Measurements from ENCODE around the gene HSPA1L. TPM values are rescaled to one million over a fixed set of nuclear protein-coding genes. Genes with fewer than 3 reads are reported as not detected.
"Not testable (repeated sequence)": the region's sequence is repeated elsewhere in the genome, so short reads cannot be mapped to it uniquely, and the experiment has no call there.

HSPA1L gene
- total RNA-seq, 2 experiments from 2014 or later, result 3.3 to 4.5 TPM

DNA sequence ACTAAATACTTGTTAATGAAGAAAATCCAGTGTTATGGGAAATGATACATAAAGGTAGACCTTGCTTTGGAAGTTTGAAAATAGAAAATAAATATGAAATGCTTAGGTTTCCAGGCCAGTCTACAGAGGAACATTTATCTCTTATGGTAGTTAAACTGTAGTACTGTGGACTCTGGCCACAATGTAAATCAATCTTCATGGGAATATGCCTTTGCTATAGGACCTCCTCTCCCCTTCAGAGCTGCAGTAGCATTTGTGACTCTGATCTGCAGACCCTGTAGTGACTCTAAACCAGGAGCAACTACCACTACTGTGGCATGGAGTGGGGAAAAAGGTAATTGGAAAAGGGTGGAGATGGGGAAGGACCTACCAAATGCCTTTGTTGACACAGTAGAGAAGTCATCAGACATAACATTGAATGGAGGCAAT, 4.8 kb upstream of the HSPA1L start:
- Mint-ChIP-seq H3K9me3 (no peaks in the 10 kb centered on the region), H3K27ac (peak overlapping the region; percentile 62), H3K4me3 (peak overlapping the region; percentile 18), H3K36me3 (peaks cover 2% of the 10 kb centered on the region), H3K27me3 (no peaks in the 10 kb centered on the region), H3K4me1 (peaks cover 24% of the 10 kb centered on the region)
- POLR2A ChIA-PET, result interaction anchor here (0.6 to 1.9 kb wide), 7 partner anchors 12 to 166 kb away, joined by 3 to 11 read pairs (median 5); partner anchors contain the start of gene VARS1
- ATAC-seq (ENCODE audit: low read depth) (no peak), DNase-seq (no peak)

- H3K27me3 Mint-ChIP-seq; H3K36me3 Mint-ChIP-seq; H3K9me3 Mint-ChIP-seq; DNase-seq; ATAC-seq (ENCODE audit: low read depth): not testable (repeated sequence)
- Mint-ChIP-seq H3K4me3 (peak overlapping the region; percentile 91), H3K27ac (peak overlapping the region; percentile 91), H3K4me1 (peaks cover 30% of the 10 kb centered on the region)
- POLR2A ChIA-PET, result interaction anchor here (0.6 to 2.0 kb wide), 10 partner anchors 9 to 157 kb away, joined by 3 to 8 read pairs (median 4); partner anchors contain the start of genes C6orf47, CLIC1, DDAH2 and HSPA1B
Measured at GRCh38 chr6:31817929-31818511, 2.9 kb upstream of the HSPA1L start.

- not testable (repeated sequence) for H3K9me3 Mint-ChIP-seq, H3K27me3 Mint-ChIP-seq, H3K36me3 Mint-ChIP-seq
- H3K4me3 Mint-ChIP-seq, result peak overlapping the region; percentile 91
- ATAC-seq (ENCODE audit: low read depth) (peak; percentile 37), DNase-seq (peak; percentile 63)
- POLR2A ChIA-PET, result interaction anchor here (0.6 to 2.0 kb wide), 10 partner anchors 9 to 156 kb away, joined by 3 to 8 read pairs (median 4); partner anchors contain the start of genes C6orf47, CLIC1, DDAH2 and HSPA1B
- H3K4me1 Mint-ChIP-seq, result peaks cover 25% of the 10 kb centered on the region
- peak overlapping the region; percentile 91 for H3K27ac Mint-ChIP-seq
Measured at GRCh38 chr6:31817133-31817928, 2.2 kb upstream of the HSPA1L start.

- Mint-ChIP-seq H3K27ac (peak overlapping the region; percentile 87), H3K4me3 (peak overlapping the region; percentile 94), H3K27me3 (no peaks in the 10 kb centered on the region), H3K9me3 (no peaks in the 10 kb centered on the region), H3K36me3 (peaks cover 8% of the 10 kb centered on the region), H3K4me1 (peaks cover 15% of the 10 kb centered on the region)
- DNase-seq (peak; percentile 62), ATAC-seq (ENCODE audit: low read depth) (peak; percentile 49)
- POLR2A ChIA-PET, result interaction anchor here (0.8 to 3.3 kb wide), 13 partner anchors 8 to 1032 kb away, joined by 3 to 33 read pairs (median 6); partner anchors contain the start of genes ABHD16A, CLIC1, HSPA1B and LSM2
Measured at GRCh38 chr6:31814677-31815024, 432 bp downstream of the HSPA1L start.

- ATAC-seq (ENCODE audit: low read depth) (no peak), DNase-seq (no peak)
- no peaks in the 10 kb centered on the region for H3K9me3 Mint-ChIP-seq
- H3K27ac Mint-ChIP-seq, result no peak overlapping the region
- POLR2A ChIA-PET, result interaction anchor here (1.1 to 3.3 kb wide), 4 partner anchors 9 to 75 kb away, joined by 4 to 33 read pairs (median 7); partner anchors contain the start of genes CLIC1, MSH5 and VARS1
- peaks cover 15% of the 10 kb centered on the region for H3K4me1 Mint-ChIP-seq
- H3K27me3 Mint-ChIP-seq, result no peaks in the 10 kb centered on the region
- H3K36me3 Mint-ChIP-seq, result peaks cover 11% of the 10 kb centered on the region
- peak overlapping the region; percentile 81 for H3K4me3 Mint-ChIP-seq
Measured at GRCh38 chr6:31813465-31813849, 1.6 kb downstream of the HSPA1L start.

DNA sequence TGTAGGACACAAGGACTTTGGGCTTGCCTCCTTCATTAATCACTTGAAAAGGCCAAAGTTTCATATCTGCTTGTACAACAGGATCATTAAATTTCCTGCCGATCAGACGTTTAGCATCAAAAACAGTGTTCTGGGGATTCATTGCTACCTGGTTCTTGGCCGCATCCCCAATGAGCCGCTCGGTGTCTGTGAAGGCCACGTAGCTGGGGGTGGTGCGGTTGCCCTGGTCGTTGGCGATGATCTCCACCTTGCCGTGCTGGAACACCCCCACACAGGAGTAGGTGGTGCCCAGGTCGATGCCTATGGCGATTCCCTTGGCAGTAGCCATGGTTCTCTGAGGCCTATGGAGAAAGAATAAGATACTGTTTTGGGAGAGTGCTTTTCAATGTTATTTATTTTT, 3.4 kb downstream of the HSPA1L start:
- POLR2A ChIA-PET, result interaction anchor here (0.7 kb wide), 1 partner anchor 16 kb away, joined by 3 read pairs; the partner anchor contains the start of gene VARS1
- Mint-ChIP-seq H3K27me3 (no peaks in the 10 kb centered on the region), H3K4me3 (no peak overlapping the region), H3K36me3 (peaks cover 13% of the 10 kb centered on the region), H3K9me3 (no peaks in the 10 kb centered on the region), H3K4me1 (peaks cover 12% of the 10 kb centered on the region), H3K27ac (no peak overlapping the region)
- DNase-seq (no peak), ATAC-seq (ENCODE audit: low read depth) (no peak)

DNA sequence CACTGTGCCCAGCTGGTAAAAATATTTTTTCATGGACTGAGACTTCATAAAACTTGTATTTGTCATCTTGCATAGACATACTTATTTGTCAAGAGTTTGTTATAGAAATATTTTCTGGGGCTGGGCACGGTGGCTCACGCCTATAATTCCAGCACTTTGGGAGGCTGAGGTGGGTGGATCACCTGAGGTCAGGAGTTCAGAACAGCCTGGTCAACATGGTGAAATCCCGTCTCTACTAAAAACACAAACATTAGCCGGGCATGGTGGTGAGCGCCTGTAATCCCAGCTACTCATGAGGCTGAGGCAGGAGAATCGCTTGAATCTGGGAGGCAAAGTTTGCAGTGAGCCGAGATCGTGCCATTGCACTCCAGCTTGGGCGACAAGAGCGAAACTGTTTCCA, 6.5 kb downstream of the HSPA1L start:
- not testable (repeated sequence) for H3K9me3 Mint-ChIP-seq; ATAC-seq (ENCODE audit: low read depth); H3K27me3 Mint-ChIP-seq; H3K27ac Mint-ChIP-seq; DNase-seq; H3K4me3 Mint-ChIP-seq
- POLR2A ChIA-PET, result interaction anchor here (0.8 to 4.0 kb wide), 2 partner anchors 11 kb away, joined by 8 to 66 read pairs; partner anchors contain the start of gene VARS1
- peaks cover 13% of the 10 kb centered on the region for H3K36me3 Mint-ChIP-seq
- peaks cover 18% of the 10 kb centered on the region for H3K4me1 Mint-ChIP-seq

- Mint-ChIP-seq H3K4me3 (peak within 1 kb of the TSS; percentile 99), H3K9me3 (no peaks in the 10 kb centered on the region), H3K36me3 (peaks cover 20% of the 10 kb centered on the region), H3K4me1 (peaks cover 20% of the 10 kb centered on the region), H3K27me3 (no peaks in the 10 kb centered on the region), H3K27ac (peak within 1 kb of the TSS; percentile 94)
- POLR2A ChIA-PET, result interaction anchor here (0.6 to 4.0 kb wide), 32 partner anchors 8 to 1165 kb away, joined by 3 to 66 read pairs (median 4); partner anchors contain the start of genes ABHD16A, C6orf47, CLIC1 and DDAH2
- ATAC-seq (ENCODE audit: low read depth), result peak; percentile 96
- DNase-seq, result peak; percentile 98
Measured at GRCh38 chr6:31806470-31807272, 8.4 kb downstream of the HSPA1L start, which contains the start of gene LSM2. LSM2 (minus strand) TSS chr6:31806966; CDS start chr6:31806757, 209 bp downstream.

DNA sequence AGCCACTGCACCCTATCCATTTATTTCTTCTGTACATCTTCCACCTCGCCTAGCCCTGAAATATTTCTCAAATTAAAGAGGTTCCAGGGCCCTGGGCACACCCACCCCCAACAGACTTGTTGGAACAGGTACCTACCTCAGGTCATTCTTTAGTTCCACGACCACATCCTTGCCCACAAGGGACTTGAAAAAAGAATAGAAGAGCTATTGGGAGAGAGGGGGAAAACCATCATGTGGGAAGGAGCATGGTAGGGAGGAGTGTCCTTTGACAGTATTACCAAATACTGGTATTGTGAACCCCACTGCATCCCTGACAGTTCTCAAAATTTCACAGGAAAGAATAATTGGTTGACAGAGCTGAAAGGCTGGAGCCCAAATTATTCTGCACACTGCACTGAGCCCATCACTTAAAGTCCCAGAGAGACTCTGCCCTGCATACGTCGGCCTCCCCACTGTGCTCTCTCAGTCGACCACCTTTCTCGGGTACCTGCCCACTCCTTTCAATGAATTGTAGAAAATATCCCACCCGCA, 9.1 kb downstream of the HSPA1L start:
- no peaks in the 10 kb centered on the region for H3K27me3 Mint-ChIP-seq
- H3K4me3 Mint-ChIP-seq, result peak overlapping the region; percentile 99
- DNase-seq, result no peak
- peak; percentile 23 for ATAC-seq (ENCODE audit: low read depth)
- peak overlapping the region; percentile 94 for H3K27ac Mint-ChIP-seq
- H3K36me3 Mint-ChIP-seq, result peaks cover 21% of the 10 kb centered on the region
- POLR2A ChIA-PET, result interaction anchor here (0.8 to 4.0 kb wide), 19 partner anchors 9 to 213 kb away, joined by 3 to 66 read pairs (median 5); partner anchors contain the start of genes ABHD16A, C6orf47, CLIC1 and DDAH2
- H3K4me1 Mint-ChIP-seq, result peaks cover 23% of the 10 kb centered on the region
- no peaks in the 10 kb centered on the region for H3K9me3 Mint-ChIP-seq

DNA sequence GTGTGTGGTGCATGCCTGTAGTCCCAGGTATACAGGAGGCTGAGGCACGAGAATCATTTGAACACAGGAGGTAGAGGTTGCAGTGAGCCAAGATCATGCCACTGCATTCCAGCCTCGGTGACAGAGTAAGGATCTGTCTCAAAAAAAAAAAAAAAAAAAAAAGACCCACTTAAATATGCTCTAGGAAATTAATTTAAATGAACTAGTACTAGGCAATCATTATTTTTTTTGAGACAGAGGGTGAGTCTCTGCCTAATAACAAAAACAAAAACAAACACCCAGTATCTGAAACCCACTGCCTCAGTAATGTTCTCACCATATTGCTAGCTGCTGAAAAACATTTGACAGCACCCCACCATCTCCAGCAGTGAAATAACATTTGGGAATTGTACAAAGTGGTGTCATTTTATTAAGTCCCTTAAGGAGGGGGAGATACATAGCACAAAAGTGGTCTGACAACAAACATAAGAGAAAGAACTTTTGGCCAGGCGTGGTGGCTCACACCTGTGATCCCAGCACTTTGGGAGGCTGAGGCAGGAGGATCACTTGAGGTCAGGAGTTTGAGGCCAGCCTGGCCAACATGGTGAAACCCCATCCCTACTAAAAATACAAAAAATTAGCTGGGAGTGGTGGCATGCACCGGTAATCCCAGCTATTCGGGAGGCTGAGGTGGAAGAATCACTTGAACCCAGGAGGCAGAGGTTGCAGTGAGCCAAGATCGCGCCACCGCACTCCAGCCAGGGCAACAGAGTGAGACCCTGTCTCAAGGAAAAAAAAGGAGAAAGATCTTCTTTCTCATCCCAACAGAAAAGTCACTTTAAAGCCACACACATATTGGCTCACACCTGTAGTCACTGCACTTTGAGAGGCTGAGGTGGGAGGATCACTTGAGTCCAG, 13.8 kb downstream of the HSPA1L start:
- not testable (repeated sequence) for H3K27me3 Mint-ChIP-seq, H3K4me3 Mint-ChIP-seq, DNase-seq

GRCh38 chr6:31799781-31800180, 15.3 kb downstream of the HSPA1L start:
- ATAC-seq (ENCODE audit: low read depth), result no peak
- Mint-ChIP-seq H3K36me3 (peaks cover 16% of the 10 kb centered on the region), H3K4me1 (peaks cover 26% of the 10 kb centered on the region), H3K27ac (no peak overlapping the region), H3K4me3 (no peak overlapping the region), H3K27me3 (no peaks in the 10 kb centered on the region), H3K9me3 (no peaks in the 10 kb centered on the region)
- DNase-seq, result no peak
- POLR2A ChIA-PET, result interaction anchor here (0.9 to 6.1 kb wide), 3 partner anchors 7 to 61 kb away, joined by 4 to 66 read pairs (median 10); partner anchors contain the start of gene LSM2

More for the DNA sequence above, 13.8 kb downstream of the HSPA1L start:
- Mint-ChIP-seq H3K27ac (peak overlapping the region; percentile 42), H3K4me1 (peaks cover 34% of the 10 kb centered on the region), H3K36me3 (peaks cover 16% of the 10 kb centered on the region)
- H3K9me3 Mint-ChIP-seq; ATAC-seq (ENCODE audit: low read depth): not testable (repeated sequence)
- POLR2A ChIA-PET, result interaction anchor here (0.7 kb wide), 1 partner anchor 171 kb away, joined by 4 read pairs; no protein-coding TSS in a partner anchor
